Measurements from ENCODE around the gene GSPT1.

GSPT1 gene

GRCh38 chr16:11857161-11857560, 58.6 kb downstream of the GSPT1 start:
- TF ChIP-seq, protein P1, sequence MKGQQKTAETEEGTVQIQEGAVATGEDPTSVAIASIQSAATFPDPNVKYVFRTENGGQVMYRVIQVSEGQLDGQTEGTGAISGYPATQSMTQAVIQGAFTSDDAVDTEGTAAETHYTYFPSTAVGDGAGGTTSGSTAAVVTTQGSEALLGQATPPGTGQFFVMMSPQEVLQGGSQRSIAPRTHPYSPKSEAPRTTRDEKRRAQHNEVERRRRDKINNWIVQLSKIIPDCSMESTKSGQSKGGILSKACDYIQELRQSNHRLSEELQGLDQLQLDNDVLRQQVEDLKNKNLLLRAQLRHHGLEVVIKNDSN (IDR thresholded peaks at IDR 0.05) = no peak
- TF ChIP-seq YY1 (IDR thresholded peaks at IDR 0.05; ENCODE audit: low read depth) (no peak), TAF1 (IDR thresholded peaks at IDR 0.05; ENCODE audit: low read depth) (no peak), FOXM1 (IDR thresholded peaks at IDR 0.05; ENCODE audit: borderline replicate concordance, low read depth) (no peak), TCF12 (IDR thresholded peaks at IDR 0.05; ENCODE audit: low read depth) (no peak), RAD21 (IDR thresholded peaks at IDR 0.05; ENCODE audit: low read depth) (no peak), REST (IDR thresholded peaks at IDR 0.05; ENCODE audit: low read depth) (no peak), EGR1 (IDR thresholded peaks at IDR 0.05) (no peak), ZBTB7A (IDR thresholded peaks at IDR 0.05; ENCODE audit: low read depth) (no peak), EP300 (IDR thresholded peaks at IDR 0.05; ENCODE audit: borderline replicate concordance) (no peak), TEAD4 (IDR thresholded peaks at IDR 0.05) (no peak)
- TF ChIP-seq, protein P2, sequence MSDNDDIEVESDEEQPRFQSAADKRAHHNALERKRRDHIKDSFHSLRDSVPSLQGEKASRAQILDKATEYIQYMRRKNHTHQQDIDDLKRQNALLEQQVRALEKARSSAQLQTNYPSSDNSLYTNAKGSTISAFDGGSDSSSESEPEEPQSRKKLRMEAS (IDR thresholded peaks at IDR 0.05) = no peak

- TF ChIP-seq TAF1 (IDR thresholded peaks at IDR 0.05; ENCODE audit: low read depth) = no peak
- TF ChIP-seq, protein P2 (IDR thresholded peaks at IDR 0.05) = no peak
- TF ChIP-seq CREB1 (IDR thresholded peaks at IDR 0.05; ENCODE audit: low read depth) = no peak
- TF ChIP-seq RAD21 (IDR thresholded peaks at IDR 0.05; ENCODE audit: low read depth) = no peak
- no peak for TF ChIP-seq TCF12 (IDR thresholded peaks at IDR 0.05; ENCODE audit: low read depth)
- no peak for TF ChIP-seq EGR1 (IDR thresholded peaks at IDR 0.05)
- no peak for TF ChIP-seq FOXM1 (IDR thresholded peaks at IDR 0.05; ENCODE audit: borderline replicate concordance, low read depth)
- no peak for TF ChIP-seq REST (IDR thresholded peaks at IDR 0.05; ENCODE audit: low read depth)
- TF ChIP-seq, protein P1 (IDR thresholded peaks at IDR 0.05) = no peak
- no peak for TF ChIP-seq ZBTB7A (IDR thresholded peaks at IDR 0.05; ENCODE audit: low read depth)
- no peak for TF ChIP-seq EP300 (IDR thresholded peaks at IDR 0.05; ENCODE audit: borderline replicate concordance)
- no peak for TF ChIP-seq CEBPB (IDR thresholded peaks at IDR 0.05)
- TF ChIP-seq NFIC (IDR thresholded peaks at IDR 0.05) = no peak
Observed at GRCh38 chr16:11852092-11852809, 63.5 kb downstream of the GSPT1 start.

GRCh38 chr16:11851294-11852091, 64.3 kb downstream of the GSPT1 start, which contains the start of gene RSL1D1:
RSL1D1 (minus strand) TSS chr16:11851542; CDS start chr16:11851512, 30 bp downstream.
- TF ChIP-seq TEAD4 (IDR thresholded peaks at IDR 0.05) = peak; percentile 3; the same call in 1 of the 2 replicates
- TF ChIP-seq TCF12 (IDR thresholded peaks at IDR 0.05; ENCODE audit: low read depth) = peak; percentile 39; the same call in 1 of the 2 replicates
- TF ChIP-seq CREB1 (IDR thresholded peaks at IDR 0.05; ENCODE audit: low read depth) = peak; percentile 81
- TF ChIP-seq, protein P1 (IDR thresholded peaks at IDR 0.05) = peak; percentile 57; the same call in 1 of the 2 replicates
- TF ChIP-seq YY1 (IDR thresholded peaks at IDR 0.05; ENCODE audit: low read depth) = peak; percentile 95
- no peak for TF ChIP-seq CEBPB (IDR thresholded peaks at IDR 0.05)
- peak; percentile 98 for TF ChIP-seq TAF1 (IDR thresholded peaks at IDR 0.05; ENCODE audit: low read depth)
- 0 out of 2 replicates have a peak, but pooled peaks have one; percentile 8 for TF ChIP-seq EGR1 (IDR thresholded peaks at IDR 0.05)
- TF ChIP-seq RAD21 (IDR thresholded peaks at IDR 0.05; ENCODE audit: low read depth) = no peak
- TF ChIP-seq, protein P2 (IDR thresholded peaks at IDR 0.05) = peak; percentile 95
- no peak for TF ChIP-seq REST (IDR thresholded peaks at IDR 0.05; ENCODE audit: low read depth)
- TF ChIP-seq EP300 (IDR thresholded peaks at IDR 0.05; ENCODE audit: borderline replicate concordance) = no peak

All from Ishikawa (cell line).